Mesothelial cell of epicardium (in vitro differentiated cells): ENCODE measurements around the gene UQCR10. TPM values are rescaled to one million over a fixed set of nuclear protein-coding genes. Genes with fewer than 3 reads are reported as not detected.
A peak's percentile ranks its signal among the peaks of the same experiment; 100 is the strongest.

Experiments used
- DNase-seq, 2 experiments: peaks; one replicate each; pipeline ENCODE4 v3.0.0; 2021; ENCODE audit warnings: low spot score in 2 of 2; ENCODE audit not compliant: unreplicated experiment in 2 of 2
- H3K27ac Mint-ChIP-seq: 2 replicates; pipeline ENCODE4 v1.8.0; 2021; ENCODE audit warnings: mixed read lengths
- H3K27me3 Mint-ChIP-seq: 2 replicates; pipeline ENCODE4 v1.8.0; 2021; ENCODE audit warnings: low read depth, mixed read lengths
- H3K36me3 Mint-ChIP-seq: 2 replicates; pipeline ENCODE4 v1.8.0; 2021; ENCODE audit warnings: mixed read lengths
- H3K4me1 Mint-ChIP-seq: 2 replicates; pipeline ENCODE4 v1.8.0; 2021; ENCODE audit warnings: mixed read lengths
- H3K4me3 Mint-ChIP-seq: 2 replicates; pipeline ENCODE4 v1.8.0; 2021; ENCODE audit warnings: mild to moderate bottlenecking, moderate library complexity, mixed read lengths
- H3K9me3 Mint-ChIP-seq: 2 replicates; pipeline ENCODE4 v1.8.0; 2021; ENCODE audit warnings: mixed read lengths
- total RNA-seq: library from RNA; stranded (reverse); gene quantifications from 3 replicates; pipeline ENCODE4 v1.2.1, GENCODE V29; 2021
- TF ChIP-seq, protein P1 (sequence below): fragments of 200-600 bp; sonication (generic); IDR thresholded peaks from one replicate; pipeline ENCODE4 v1.5.0; 2021; ENCODE audit warnings: antibody characterized with exemption; ENCODE audit not compliant: unreplicated experiment

UQCR10 gene
- total RNA-seq, 1 donor from 2014 or later: 72.9 TPM

- Mint-ChIP-seq H3K4me1 (peaks cover 21% of the 10 kb centered on the region), H3K27me3 (no peaks in the 10 kb centered on the region), H3K4me3 (no peak overlapping the region), H3K9me3 (no peaks in the 10 kb centered on the region), H3K27ac (peak overlapping the region; percentile 95), H3K36me3 (peaks cover 36% of the 10 kb centered on the region)
- TF ChIP-seq, protein P1, sequence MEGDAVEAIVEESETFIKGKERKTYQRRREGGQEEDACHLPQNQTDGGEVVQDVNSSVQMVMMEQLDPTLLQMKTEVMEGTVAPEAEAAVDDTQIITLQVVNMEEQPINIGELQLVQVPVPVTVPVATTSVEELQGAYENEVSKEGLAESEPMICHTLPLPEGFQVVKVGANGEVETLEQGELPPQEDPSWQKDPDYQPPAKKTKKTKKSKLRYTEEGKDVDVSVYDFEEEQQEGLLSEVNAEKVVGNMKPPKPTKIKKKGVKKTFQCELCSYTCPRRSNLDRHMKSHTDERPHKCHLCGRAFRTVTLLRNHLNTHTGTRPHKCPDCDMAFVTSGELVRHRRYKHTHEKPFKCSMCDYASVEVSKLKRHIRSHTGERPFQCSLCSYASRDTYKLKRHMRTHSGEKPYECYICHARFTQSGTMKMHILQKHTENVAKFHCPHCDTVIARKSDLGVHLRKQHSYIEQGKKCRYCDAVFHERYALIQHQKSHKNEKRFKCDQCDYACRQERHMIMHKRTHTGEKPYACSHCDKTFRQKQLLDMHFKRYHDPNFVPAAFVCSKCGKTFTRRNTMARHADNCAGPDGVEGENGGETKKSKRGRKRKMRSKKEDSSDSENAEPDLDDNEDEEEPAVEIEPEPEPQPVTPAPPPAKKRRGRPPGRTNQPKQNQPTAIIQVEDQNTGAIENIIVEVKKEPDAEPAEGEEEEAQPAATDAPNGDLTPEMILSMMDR: no peak
- DNase-seq: no peak
Observed at GRCh38 chr22:29801796-29802195, 34.6 kb downstream of the UQCR10 start.

- Mint-ChIP-seq H3K27me3 (no peaks in the 10 kb centered on the region), H3K4me3 (no peak overlapping the region), H3K36me3 (peaks cover 42% of the 10 kb centered on the region), H3K9me3 (no peaks in the 10 kb centered on the region), H3K4me1 (peaks cover 21% of the 10 kb centered on the region), H3K27ac (no peak overlapping the region)
- TF ChIP-seq, protein P1: no peak
- no peak for DNase-seq
Observed at GRCh38 chr22:29803190-29803589, 36.0 kb downstream of the UQCR10 start.

DNA sequence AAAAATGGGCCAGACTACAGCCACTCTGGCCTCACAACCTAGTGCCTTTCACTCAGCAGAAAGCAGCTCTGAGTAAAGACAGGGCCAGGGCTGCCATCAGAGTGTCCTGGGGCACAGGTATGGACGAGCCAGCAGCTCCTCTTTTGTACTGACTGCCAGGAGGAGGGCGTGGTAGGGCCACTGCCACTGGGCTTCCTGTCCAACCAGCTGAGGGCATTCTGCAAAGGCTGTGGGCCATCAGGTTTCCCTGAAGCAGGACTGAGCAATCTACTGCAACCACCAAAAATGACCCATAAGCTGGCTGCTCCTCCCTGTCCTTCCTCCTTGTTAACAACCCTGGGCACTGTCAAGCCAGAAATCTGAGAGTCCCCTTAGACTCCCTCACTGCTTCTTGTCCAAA, 37.8 kb downstream of the UQCR10 start:
- Mint-ChIP-seq H3K27ac (no peak overlapping the region), H3K4me1 (peaks cover 20% of the 10 kb centered on the region), H3K9me3 (no peaks in the 10 kb centered on the region), H3K27me3 (no peaks in the 10 kb centered on the region), H3K4me3 (no peak overlapping the region), H3K36me3 (peaks cover 38% of the 10 kb centered on the region)
- DNase-seq: no peak
- TF ChIP-seq, protein P1: no peak

GRCh38 chr22:29806196-29806595, 39.0 kb downstream of the UQCR10 start:
- H3K9me3 Mint-ChIP-seq: no peaks in the 10 kb centered on the region
- peaks cover 7% of the 10 kb centered on the region for H3K4me1 Mint-ChIP-seq
- H3K27ac Mint-ChIP-seq: no peak overlapping the region
- TF ChIP-seq, protein P1: no peak
- peaks cover 36% of the 10 kb centered on the region for H3K36me3 Mint-ChIP-seq
- no peak for DNase-seq
- no peaks in the 10 kb centered on the region for H3K27me3 Mint-ChIP-seq
- H3K4me3 Mint-ChIP-seq: no peak overlapping the region

DNA sequence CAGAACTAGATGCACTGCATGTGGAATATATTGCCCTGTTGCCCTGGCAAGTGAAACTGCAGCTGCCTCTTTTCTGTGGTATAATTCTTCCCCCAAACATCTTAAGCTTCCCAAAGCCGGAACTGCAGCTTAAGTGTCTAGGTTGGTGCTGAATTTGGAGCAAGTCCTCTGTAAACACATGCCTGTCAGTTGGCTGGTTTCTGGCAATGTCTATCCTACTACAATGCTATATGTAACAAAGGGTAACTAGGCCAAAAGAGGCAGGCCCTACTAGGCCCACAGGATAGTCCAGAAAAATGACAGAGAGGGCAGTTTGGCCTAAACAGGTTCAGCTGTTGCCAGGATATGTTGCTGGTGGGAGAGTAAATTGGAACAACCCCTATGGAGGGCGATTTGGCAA, 43.0 kb downstream of the UQCR10 start:
- Mint-ChIP-seq H3K9me3 (no peaks in the 10 kb centered on the region), H3K4me3 (no peak overlapping the region), H3K4me1 (no peaks in the 10 kb centered on the region), H3K27me3 (no peaks in the 10 kb centered on the region), H3K27ac (no peak overlapping the region), H3K36me3 (peaks cover 45% of the 10 kb centered on the region)
- no peak for DNase-seq
- TF ChIP-seq, protein P1: no peak

DNA sequence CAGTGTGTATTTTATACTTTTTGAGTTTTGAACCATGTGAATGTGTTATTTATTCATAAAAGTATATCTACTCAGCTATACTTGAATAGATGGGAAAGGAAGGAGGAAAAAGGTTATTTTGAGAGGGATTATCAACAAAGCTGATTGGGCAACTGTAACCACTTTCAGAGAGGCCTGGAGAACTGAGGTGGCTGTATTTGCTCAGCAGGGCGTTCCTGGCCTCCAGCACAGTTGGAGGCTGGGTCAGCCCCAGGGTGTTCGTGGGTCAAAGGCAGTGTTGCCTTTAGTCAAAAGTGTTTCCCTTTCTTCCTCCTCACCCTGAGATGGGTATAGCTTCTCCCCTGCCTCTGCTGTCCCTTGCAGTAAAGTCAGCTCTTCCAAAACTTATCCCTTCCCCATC, 44.2 kb downstream of the UQCR10 start:
- DNase-seq: no peak
- Mint-ChIP-seq H3K27me3 (no peaks in the 10 kb centered on the region), H3K4me3 (no peak overlapping the region), H3K36me3 (peaks cover 46% of the 10 kb centered on the region), H3K27ac (no peak overlapping the region), H3K4me1 (no peaks in the 10 kb centered on the region), H3K9me3 (no peaks in the 10 kb centered on the region)
- TF ChIP-seq, protein P1: no peak
